ENCODE data around the gene HBB. TPM values are rescaled to one million over a fixed set of nuclear protein-coding genes. Genes with fewer than 3 reads are reported as not detected.

HBB gene
- total RNA-seq, 1 donor from 2014 or later = not detected

- no peak overlapping the region for H3K27ac Mint-ChIP-seq
- TF ChIP-seq CTCF (conservative IDR thresholded peaks at IDR 0.05) = no peak
Observed at GRCh38 chr11:5178046-5178837, 48.6 kb downstream of the HBB start.

More at GRCh38 chr11:5178046-5178837, 48.6 kb downstream of the HBB start:
- Mint-ChIP-seq H3K4me1 (ENCODE audit: unreplicated experiment) (no peaks in the 10 kb centered on the region), H3K4me3 (no peak overlapping the region), H3K9me3 (no peaks in the 10 kb centered on the region), H3K27me3 (no peaks in the 10 kb centered on the region), H3K36me3 (no peaks in the 10 kb centered on the region)
- DNase-seq (ENCODE audit: extremely low spot score, unreplicated experiment) = no peak

Other genes with a start within 250 kb of the HBB start
- gene OR51L1, start 232.2 kb downstream of the HBB start, total RNA-seq (ENCODE audit: low replicate concordance) = not detected in 2 replicates
- gene OR52J3, start 180.5 kb downstream of the HBB start, total RNA-seq (ENCODE audit: low replicate concordance) = not detected in 2 replicates
- gene OR52E2, start 167.4 kb downstream of the HBB start, total RNA-seq (ENCODE audit: low replicate concordance) = not detected in 2 replicates
- gene OR52E1, start 157.5 kb downstream of the HBB start, total RNA-seq (ENCODE audit: low replicate concordance) = not detected in 2 replicates
- not detected in 2 replicates for gene OR52A5, start 88.7 kb downstream of the HBB start, total RNA-seq (ENCODE audit: low replicate concordance)
- not detected in 2 replicates for gene OR52A1, start 72.3 kb downstream of the HBB start, total RNA-seq (ENCODE audit: low replicate concordance)
- gene OR51V1, start 26.4 kb downstream of the HBB start, total RNA-seq (ENCODE audit: low replicate concordance) = not detected in 2 replicates
- 0.79 TPM in 1 of 2 replicates, not detected in the other for gene HBD, start 7.4 kb upstream of the HBB start, total RNA-seq (ENCODE audit: low replicate concordance)
- gene HBG1, start 22.8 kb upstream of the HBB start, total RNA-seq (ENCODE audit: low replicate concordance) = not detected in 2 replicates
- gene HBG2, start 27.7 kb upstream of the HBB start, total RNA-seq (ENCODE audit: low replicate concordance) = not detected in 2 replicates
- 1.3 TPM in 1 of 2 replicates, not detected in the other for gene HBE1, start 42.9 kb upstream of the HBB start, total RNA-seq (ENCODE audit: low replicate concordance)
- not detected in 2 replicates for gene OR51B4, start 74.9 kb upstream of the HBB start, total RNA-seq (ENCODE audit: low replicate concordance)
- gene OR51B2, start 97.2 kb upstream of the HBB start, total RNA-seq (ENCODE audit: low replicate concordance) = not detected in 2 replicates
- not detected in 2 replicates for gene OR51B5, start 116.5 kb upstream of the HBB start, total RNA-seq (ENCODE audit: low replicate concordance)
- not detected in 2 replicates for gene OR51B6, start 124.4 kb upstream of the HBB start, total RNA-seq (ENCODE audit: low replicate concordance)
- not detected in 2 replicates for gene OR51M1, start 156.7 kb upstream of the HBB start, total RNA-seq (ENCODE audit: low replicate concordance)
- not detected in 2 replicates for gene OR51Q1, start 195.0 kb upstream of the HBB start, total RNA-seq (ENCODE audit: low replicate concordance)
- not detected in 2 replicates for gene OR51I1, start 214.4 kb upstream of the HBB start, total RNA-seq (ENCODE audit: low replicate concordance)
- gene OR51I2, start 222.3 kb upstream of the HBB start, total RNA-seq (ENCODE audit: low replicate concordance) = not detected in 2 replicates

Data from type B pancreatic cell (in vitro differentiated cells).